ENCODE measurements around the gene C15orf62.

GRCh38 chr15:40744815-40745152, 25.0 kb upstream of the C15orf62 start:
- no peak for TF ChIP-seq CTCF (IDR thresholded peaks at IDR 0.05)
- no peak for TF ChIP-seq ZFX (IDR thresholded peaks at IDR 0.05; ENCODE audit: borderline replicate concordance)
